ENCODE data around the gene SIN3A. TPM values are rescaled to one million over a fixed set of nuclear protein-coding genes. Genes with fewer than 3 reads are reported as not detected.

SIN3A gene
- total and polyA plus RNA-seq, 2 of the 8 experiments (the other 6 are each of a cell fraction or from before 2014, with no cell fraction given) = 69.5 to 109 TPM

DNA sequence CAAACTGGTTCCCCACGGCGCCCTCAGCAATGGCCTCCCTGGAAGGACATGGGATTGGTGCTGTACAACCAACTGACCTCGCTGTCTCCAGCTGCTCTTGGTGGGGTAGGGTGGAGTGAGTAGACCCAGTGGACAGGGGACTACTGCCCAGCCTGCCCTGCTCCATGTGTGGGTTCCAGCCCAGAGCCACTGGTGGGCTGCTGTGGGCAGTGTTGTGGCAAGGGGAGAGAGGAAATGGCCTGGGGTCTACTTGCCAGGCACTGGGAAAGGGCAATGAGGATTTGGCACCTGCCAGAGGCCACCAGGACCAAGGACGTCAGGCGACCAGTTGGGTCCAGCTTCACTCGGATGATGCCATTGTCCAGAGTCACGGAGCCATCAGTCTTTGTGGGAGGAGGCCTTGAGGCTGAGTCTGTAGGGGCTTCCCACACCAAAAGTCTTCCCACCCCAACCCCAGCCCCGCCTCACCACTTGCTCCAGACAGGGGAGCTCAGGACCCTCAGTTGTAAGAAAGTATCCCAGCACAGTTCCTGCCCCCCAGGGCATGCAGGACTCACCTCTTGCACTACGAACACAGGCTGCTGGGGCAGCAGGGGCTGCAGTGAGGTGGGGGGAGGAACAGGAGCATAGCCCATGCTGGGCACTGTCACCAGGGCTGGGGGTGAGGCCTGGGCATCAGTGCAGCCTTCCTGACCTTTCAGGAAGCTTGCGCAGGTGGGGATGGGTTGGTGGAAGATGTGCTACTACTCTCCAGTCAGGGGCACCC lies 92.5 kb downstream of the SIN3A start:
- Histone ChIP-seq H2BK15ac (ENCODE audit: low read length) (no peak overlapping the region), H2BK12ac (ENCODE audit: low read depth, low read length) (no peak overlapping the region), H3K23ac (ENCODE audit: insufficient read length) (no peak overlapping the region), H4K8ac (ENCODE audit: extremely low read depth, insufficient read depth, low read length) (no peak overlapping the region), H2BK20ac (ENCODE audit: low read length) (no peak overlapping the region), H3K4ac (replicated peaks; ENCODE audit: insufficient read length, low read depth, low read length) (no peak overlapping the region), H3K9ac (replicated peaks in 1 of 4; ENCODE audit: extremely low read depth in 1 of 4, low read depth in 3 of 4, low read length in 3 of 4) (no peak overlapping the region), H3K56ac (replicated peaks; ENCODE audit: insufficient read length, low read depth, low read length) (no peak overlapping the region), H2BK120ac (replicated peaks; ENCODE audit: low read depth, low read length) (no peak overlapping the region), H3K4me1 (replicated peaks in 1 of 4; ENCODE audit: control insufficient read depth in 3 of 4, insufficient read depth in 4 of 4, low read length in 3 of 4) (no peaks in the 10 kb centered on the region), H3K79me1 (ENCODE audit: low read depth, low read length) (no peaks in the 10 kb centered on the region), H3K23me2 (ENCODE audit: low read depth, low read length) (no peaks in the 10 kb centered on the region), H2AK5ac (ENCODE audit: low read depth, low read length) (no peak overlapping the region), H3K18ac (ENCODE audit: extremely low read depth, low read length) (no peak overlapping the region), H4K20me1 (replicated peaks in 1 of 2; ENCODE audit: control insufficient read depth in 1 of 2, insufficient read depth in 2 of 2, low read length in 2 of 2) (peaks cover 0 to 5% of the 10 kb centered on the region in 2 experiments), H4K5ac (ENCODE audit: insufficient read length, low read depth, low read length) (no peak overlapping the region), H3K79me2 (ENCODE audit: control insufficient read depth in 1 of 2, insufficient read depth in 2 of 2, low read length in 2 of 2) (no peaks in the 10 kb centered on the region), H3K27ac (ENCODE audit: low read depth, low read length) (no peak overlapping the region), H3K14ac (ENCODE audit: insufficient read length) (no peak overlapping the region), H3K27me3 (replicated peaks in 1 of 4; ENCODE audit: control insufficient read depth in 3 of 4, extremely low read depth in 1 of 4, insufficient read depth in 3 of 4, low read length in 3 of 4) (no peaks in the 10 kb centered on the region), H2BK5ac (ENCODE audit: low read depth, low read length) (no peak overlapping the region), H4K91ac (replicated peaks; ENCODE audit: insufficient read length, low read length) (no peak overlapping the region), H3K36me3 (ENCODE audit: control insufficient read depth in 2 of 4, insufficient read depth in 4 of 4, low read length in 3 of 4) (peaks cover 0 to 25% (median 3%) of the 10 kb centered on the region in 4 experiments; a peak in 5 of 8 replicates), H3K4me3 (ENCODE audit: extremely low read depth in 1 of 4, insufficient read depth in 2 of 4, low read depth in 3 of 4, low read length in 4 of 4) (no peak overlapping the region), H3K4me2 (ENCODE audit: insufficient read depth in 1 of 2, low read depth in 2 of 2, low read length in 2 of 2) (no peak overlapping the region), H2AFZ (ENCODE audit: low read length) (no peak overlapping the region), H3K9me3 (ENCODE audit: insufficient read depth in 2 of 2, low read depth in 1 of 2, low read length in 1 of 2) (no peaks in the 10 kb centered on the region)
- ChIA-PET POLR2A (ENCODE audit: partially characterized antibody) (interaction anchor here (1.2 to 6.5 kb wide), 3 partner anchors 9 to 15 kb away, joined by 3 to 69 read pairs (median 9); partner anchors contain the start of genes MAN2C1 and NEIL1), CTCF (ENCODE audit: partially characterized antibody) (interaction anchor here (1.4 kb wide), 1 partner anchor 9 kb away, joined by 5 read pairs; no protein-coding TSS in a partner anchor)
- FAIRE-seq = no peak
- 87% methylated on average over 9 of the region's 10 CpGs; no CpG with 5 or more reads in 1 of the 2 experiments for WGBS, 2 experiments (ENCODE audit: extremely low coverage in 1 of 2, insufficient coverage in 1 of 2, insufficient read length in 1 of 2, insufficient replicate concordance in 2 of 2, low coverage in 1 of 2, low lambda C conversion rate in 2 of 2, missing lambda C conversion rate in 1 of 2)
- DNase-seq (ENCODE audit: low read depth in 1 of 2, low spot score in 2 of 2) = no peak
- TF ChIP-seq SAP30 (IDR thresholded peaks at IDR 0.05; ENCODE audit: insufficient read depth, insufficient replicate concordance, low read length) = no peak
- no peak for TF ChIP-seq JUND (IDR thresholded peaks at IDR 0.05; ENCODE audit: low read length)
- TF ChIP-seq TBP (IDR thresholded peaks at IDR 0.05; ENCODE audit: low read depth, low read length) = no peak

Measured in H1 (cell line).